Measurements from ENCODE around the gene GCNT1.

Gene GCNT1

GRCh38 chr9:76542360-76542759 lies 83.4 kb downstream of the GCNT1 start:
- DNase-seq = no peak

GRCh38 chr9:76545191-76545590 lies 86.2 kb downstream of the GCNT1 start:
- no peak for DNase-seq

GRCh38 chr9:76552181-76552580 lies 93.2 kb downstream of the GCNT1 start:
- no peak for DNase-seq

- peak; percentile 59 for DNase-seq
Measured at GRCh38 chr9:76552751-76553455, 93.9 kb downstream of the GCNT1 start.

- DNase-seq = no peak
Measured at GRCh38 chr9:76553680-76554079, 94.7 kb downstream of the GCNT1 start.

Measured in inflammatory macrophage treated with lipopolysaccharide for 4 hours (primary cell).